ENCODE measurements around the gene FAM219B. TPM values are rescaled to one million over a fixed set of nuclear protein-coding genes. Genes with fewer than 3 reads are reported as not detected.
"Not testable (repeated sequence)": the region's sequence is repeated elsewhere in the genome, so short reads cannot be mapped to it uniquely, and the experiment has no call there.

FAM219B gene
- total RNA-seq, 1 donor from 2014 or later = 72.9 TPM

DNA sequence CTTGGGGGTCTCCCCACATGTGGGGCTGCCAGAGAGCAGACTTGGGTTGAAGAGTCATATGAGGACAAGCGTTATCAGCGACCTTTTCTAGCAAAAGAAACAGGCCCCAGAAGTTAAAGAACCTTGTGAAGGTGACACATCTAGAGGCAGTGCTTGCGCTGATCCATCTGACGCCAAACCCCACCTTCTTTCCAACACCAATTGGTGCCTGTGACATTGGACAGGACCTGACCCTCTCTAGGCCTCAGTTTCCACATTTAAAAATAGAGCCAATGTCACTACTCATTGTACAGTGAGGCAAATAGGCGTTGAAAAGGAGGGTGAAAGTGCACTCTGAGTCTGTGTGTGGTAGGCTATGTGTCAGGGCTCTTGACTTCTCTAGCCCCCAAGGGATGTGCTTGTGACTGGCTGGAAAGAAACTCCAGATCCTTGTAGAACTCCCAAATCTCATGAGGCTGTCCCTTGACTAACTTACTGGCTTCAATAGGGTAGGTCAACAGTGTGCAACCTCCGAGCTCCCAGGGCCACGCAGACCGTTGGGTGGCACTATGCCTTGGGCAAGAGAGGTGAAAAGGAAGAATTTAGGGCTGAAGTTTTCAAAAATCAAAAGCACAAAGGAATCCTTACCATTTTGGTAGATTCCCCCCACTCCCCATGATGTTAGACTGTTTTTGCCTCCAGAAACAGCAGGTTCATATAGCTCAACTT, 666 bp upstream of the FAM219B start:
- intact Hi-C loops (cut with DNase I) = loop anchor here (10.0 kb wide), 1 partner anchor 133 kb away; no protein-coding TSS in a partner anchor
- DNase-seq (ENCODE audit: low spot score) (no peak), ATAC-seq (peak; percentile 39)

DNA sequence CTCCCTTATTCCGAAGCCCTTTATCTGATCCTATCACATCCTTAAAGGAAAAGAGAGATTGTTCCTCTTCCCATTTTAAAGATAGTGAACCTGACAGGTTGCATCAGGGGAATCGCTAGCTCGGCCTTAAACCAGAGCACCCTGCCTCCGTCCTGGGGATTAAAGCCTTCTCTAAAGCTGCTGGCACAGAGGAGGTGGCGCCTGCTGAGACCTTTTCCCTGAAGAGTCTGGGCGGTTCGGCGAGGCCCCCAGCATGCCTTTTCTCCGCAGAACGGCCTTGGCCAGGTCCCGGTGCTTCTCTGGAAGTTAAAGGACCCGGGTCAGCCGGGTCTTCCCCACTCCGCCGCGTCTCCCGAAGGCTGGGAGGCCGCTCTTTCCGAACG, 593 bp downstream of the FAM219B start:
- peak; percentile 65 for DNase-seq (ENCODE audit: low spot score)
- intact Hi-C loops (cut with DNase I) = loop anchor here (10.0 kb wide), 1 partner anchor 131 kb away; no protein-coding TSS in a partner anchor
- peak; percentile 28 for ATAC-seq

DNA sequence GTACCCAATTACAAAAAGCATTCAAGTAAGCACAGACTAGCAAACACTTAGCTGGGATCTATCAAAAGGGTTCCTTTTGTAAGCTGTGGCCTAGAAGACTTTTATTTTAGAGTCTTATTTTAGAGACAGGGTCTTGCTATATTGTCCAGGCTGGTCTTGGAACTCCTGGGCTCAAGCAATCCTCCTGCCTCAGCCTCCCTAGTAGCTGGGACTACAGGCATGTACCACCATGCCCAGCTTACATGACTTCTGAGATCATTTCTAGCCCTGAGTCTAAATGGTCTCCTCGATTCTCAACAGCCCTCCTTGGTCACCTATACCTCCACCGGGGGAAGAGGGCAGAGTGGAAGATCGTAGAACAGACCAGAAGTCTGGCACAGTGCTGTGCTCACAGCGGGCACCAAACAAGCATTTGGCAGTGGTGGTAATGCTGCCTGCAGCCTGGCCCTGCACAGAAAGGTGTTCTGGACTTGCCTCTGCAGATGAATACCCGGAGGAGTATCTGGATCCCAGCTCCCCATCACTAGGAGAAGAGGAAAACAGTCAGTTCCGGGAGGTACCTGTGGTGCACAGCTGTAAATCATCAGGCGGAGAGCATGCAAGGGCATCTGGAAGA, 2.4 kb downstream of the FAM219B start:
- intact Hi-C loops (cut with DNase I) = loop anchor here (10.0 kb wide), 1 partner anchor 129 kb away; no protein-coding TSS in a partner anchor
- ATAC-seq = no peak
- no peak for DNase-seq (ENCODE audit: low spot score)

DNA sequence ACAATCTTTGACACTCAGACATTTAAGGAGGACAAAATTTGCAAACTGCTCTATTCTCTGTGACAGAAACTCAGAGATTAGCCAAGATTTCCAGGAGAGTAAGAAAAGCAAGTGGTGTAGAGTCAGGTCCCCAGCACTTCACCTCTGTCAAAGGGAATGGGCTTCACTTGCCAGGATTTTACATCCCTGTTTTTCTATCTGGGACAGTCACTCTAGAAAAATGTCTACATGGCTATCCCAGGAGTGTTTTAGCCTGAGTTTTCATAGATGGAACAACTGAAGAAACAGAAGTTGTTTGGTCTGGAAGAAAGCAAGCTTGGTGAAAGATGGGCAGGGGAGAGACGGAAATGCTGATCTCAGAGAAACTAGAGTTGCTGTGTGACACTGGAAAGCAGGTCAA, 3.0 kb downstream of the FAM219B start:
- no peak for DNase-seq (ENCODE audit: low spot score)
- intact Hi-C loops (cut with DNase I) = loop anchor here (10.0 kb wide), 1 partner anchor 129 kb away; no protein-coding TSS in a partner anchor
- ATAC-seq = no peak

DNA sequence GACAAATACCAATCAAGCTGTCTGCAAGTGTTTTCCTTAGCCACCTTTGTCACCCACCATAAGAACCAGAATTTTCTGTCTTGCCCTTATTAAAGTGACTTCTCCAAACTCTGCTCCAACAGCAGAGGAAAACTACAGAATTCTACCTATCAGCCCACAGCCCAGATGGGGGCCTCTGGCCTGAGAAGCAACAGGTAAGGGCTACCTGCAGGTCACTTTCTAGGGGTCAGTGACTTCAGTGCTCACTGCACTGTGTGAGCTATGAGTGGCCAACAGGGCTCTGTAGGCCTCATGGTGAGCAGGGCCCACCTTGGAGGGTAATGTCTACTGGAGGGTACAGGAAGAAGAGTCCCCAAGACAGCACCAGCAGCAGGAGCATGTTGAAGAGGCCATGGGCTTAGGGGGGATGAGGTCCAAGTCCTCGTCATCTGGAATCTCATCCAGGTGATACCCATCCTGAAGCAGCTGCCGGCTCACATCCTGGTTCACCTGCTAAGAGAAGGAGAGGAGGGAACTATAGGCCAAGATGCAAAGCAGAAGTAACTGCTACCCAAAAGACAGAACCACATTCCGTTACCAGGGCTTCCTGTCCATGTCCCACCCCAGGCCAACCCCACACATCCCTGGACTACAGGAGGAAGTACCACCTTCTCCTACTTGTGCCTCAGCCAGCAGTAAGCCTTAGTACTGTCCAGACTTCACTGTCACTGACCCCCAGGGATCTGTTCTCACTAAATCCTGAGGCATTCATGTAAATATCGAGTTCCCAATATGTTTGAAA, 4.2 kb downstream of the FAM219B start:
- intact Hi-C loops (cut with DNase I) = loop anchor here (10.0 kb wide), 1 partner anchor 128 kb away; no protein-coding TSS in a partner anchor

DNA sequence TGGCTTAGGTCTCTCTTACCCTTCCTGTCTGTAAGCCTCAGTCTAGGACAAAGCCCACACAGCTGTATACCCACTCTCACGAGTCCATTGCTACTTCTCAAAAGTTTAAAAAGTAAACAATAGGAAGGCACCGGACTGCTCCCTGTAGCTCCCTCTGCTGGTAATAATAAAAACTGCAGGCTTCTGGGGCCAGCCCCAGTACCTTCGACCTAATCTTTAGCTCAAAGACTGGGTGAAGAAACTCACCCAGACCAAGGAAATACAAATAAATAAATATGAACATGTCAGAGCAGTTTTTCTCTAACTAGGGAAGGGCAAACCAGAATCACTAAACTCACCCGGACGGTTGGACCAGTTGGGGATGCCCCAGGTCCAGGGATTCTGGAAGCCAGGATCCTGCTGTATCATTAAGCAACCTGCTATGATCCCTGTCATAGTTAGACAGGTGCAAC, 5.0 kb downstream of the FAM219B start:
- peak; percentile 70 for DNase-seq (ENCODE audit: low spot score)
- intact Hi-C loops (cut with DNase I) = loop anchor here (10.0 kb wide), 1 partner anchor 127 kb away; no protein-coding TSS in a partner anchor
- peak; percentile 54 for ATAC-seq

More for the DNA sequence above, 4.2 kb downstream of the FAM219B start:
- DNase-seq (ENCODE audit: low spot score) = no peak
- ATAC-seq = no peak

DNA sequence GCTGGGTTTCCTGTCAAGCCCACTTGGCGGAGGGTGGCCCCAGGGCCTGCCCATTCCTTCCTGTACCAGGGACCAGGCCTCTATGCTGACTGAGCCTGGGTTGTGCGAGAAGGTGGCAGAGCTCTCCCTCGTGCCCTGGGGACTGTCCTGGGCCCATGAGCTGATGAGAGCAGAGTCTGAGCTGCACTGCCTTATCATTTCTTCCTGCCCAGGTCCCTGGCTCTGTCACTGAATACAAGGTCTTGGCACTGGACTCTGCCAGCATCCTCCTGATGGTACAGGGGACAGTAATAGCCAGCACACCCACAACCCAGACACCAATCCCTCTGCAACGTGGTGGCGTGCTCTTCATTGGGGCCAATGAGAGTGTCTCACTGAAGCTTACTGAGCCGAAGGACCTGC, 9.3 kb downstream of the FAM219B start:
- ATAC-seq = no peak
- no peak for DNase-seq (ENCODE audit: low spot score)
- intact Hi-C loops (cut with DNase I) = loop anchor here (10.0 kb wide), 1 partner anchor 62 kb away; no protein-coding TSS in a partner anchor

DNA sequence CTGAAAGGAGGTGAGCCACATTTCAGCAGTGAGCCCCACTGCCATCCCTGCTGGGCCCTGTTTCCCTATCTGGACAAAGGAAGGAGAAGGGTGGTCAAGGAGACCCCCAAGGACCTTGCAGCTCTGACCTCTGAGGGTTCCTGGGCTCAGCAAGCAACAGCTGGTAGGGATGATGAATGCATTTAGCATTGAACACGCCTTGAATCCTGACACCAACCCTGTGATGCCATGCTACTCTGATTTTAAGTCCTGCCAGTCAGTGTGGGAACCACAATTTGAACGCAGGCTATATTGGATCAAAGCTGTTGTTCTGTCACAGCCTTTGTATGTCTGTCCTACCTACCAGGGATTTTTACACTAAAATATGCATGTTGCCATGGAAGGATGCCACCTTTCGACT, 10.3 kb downstream of the FAM219B start:
- intact Hi-C loops (cut with DNase I) = loop anchor here (10.0 kb wide), 1 partner anchor 62 kb away; no protein-coding TSS in a partner anchor
- DNase-seq (ENCODE audit: low spot score) (no peak), ATAC-seq (no peak)

DNA sequence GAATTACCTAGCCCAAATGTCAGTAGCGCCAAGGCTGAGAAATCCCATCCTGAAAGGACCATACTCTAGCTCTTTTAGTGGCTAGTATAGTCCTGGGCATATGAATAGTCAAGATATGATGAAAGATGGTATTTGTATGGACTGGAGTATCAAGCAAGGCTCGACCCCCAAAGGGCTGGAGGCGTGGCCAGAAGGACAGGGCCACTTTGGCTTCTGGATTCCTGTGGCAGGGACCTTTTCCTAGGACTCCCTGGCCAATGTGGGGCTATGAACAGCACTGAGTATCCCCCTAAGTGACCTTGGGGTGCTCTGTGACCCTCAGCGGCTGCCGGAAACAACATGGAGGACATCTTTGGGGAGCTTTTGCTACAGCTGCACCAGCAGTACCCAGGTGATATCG, 10.8 kb downstream of the FAM219B start:
- no peak for ATAC-seq
- intact Hi-C loops (cut with DNase I) = loop anchor here (10.0 kb wide), 1 partner anchor 61 kb away; no protein-coding TSS in a partner anchor
- no peak for DNase-seq (ENCODE audit: low spot score)

DNA sequence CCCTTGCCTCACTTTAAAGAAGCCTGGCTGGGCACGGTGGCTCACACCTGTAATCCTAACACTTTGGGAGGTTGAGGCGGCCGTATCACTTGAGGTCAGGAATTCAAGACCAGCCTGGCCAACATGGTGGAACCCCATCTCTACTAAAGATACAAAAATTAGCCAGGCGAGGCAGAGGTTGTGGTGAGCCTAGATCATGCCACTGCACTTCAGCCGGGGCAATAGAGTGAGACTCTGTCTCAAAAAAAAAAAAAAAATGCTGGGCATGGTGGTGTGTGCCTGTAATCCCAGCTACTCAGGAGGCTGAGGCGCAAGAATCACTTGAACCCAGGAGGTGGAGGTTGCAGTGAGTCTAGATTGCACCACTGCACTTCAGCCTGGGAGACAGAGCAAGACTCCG, 12.3 kb downstream of the FAM219B start:
- ATAC-seq; DNase-seq (ENCODE audit: low spot score): not testable (repeated sequence)
- intact Hi-C loops (cut with DNase I) = loop anchor here (10.0 kb wide), 1 partner anchor 60 kb away; no protein-coding TSS in a partner anchor

DNA sequence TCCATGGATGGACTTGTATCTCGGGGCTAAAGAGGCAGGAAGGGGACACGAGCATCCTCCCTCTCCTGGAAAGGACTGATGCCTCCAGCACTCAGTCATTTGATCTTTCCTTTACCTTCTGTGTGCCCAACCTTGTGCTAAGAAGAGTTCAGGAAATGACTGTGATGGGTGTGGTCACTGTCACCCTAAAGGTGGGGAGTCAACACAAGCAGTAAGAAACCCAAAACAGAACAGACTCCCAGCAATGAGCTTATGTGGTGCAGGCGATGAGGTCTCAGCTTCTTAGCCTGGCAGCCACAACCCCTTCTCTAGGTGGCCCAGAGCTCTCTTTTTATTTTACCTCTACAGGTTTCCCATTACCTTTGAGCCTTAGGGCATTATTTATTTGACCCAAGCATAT, 13.0 kb downstream of the FAM219B start:
- intact Hi-C loops (cut with DNase I) = loop anchor here (10.0 kb wide), 1 partner anchor 59 kb away; no protein-coding TSS in a partner anchor
- ATAC-seq = no peak
- DNase-seq (ENCODE audit: low spot score) = no peak

DNA sequence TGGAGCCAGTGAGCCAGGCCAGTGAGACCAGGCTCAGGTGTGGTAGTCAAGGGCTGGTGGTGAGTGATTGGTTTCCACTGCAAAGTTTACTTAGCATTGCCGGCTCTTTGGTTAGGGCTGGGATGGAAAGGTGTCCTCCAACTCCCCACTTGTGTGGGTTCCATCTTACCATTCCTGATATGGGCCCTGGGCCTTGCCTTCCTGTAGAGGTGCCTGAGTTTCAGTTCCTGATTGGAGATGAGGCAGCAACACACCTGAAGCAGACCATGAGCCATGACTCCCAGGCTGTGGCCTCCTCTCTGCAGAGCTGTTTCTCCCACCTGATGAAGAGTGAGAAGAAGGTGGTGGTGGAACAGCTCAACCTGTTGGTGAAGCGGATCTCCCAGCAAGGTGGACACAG, 13.7 kb downstream of the FAM219B start:
- intact Hi-C loops (cut with DNase I) = loop anchor here (10.0 kb wide), 1 partner anchor 58 kb away; no protein-coding TSS in a partner anchor
- no peak for DNase-seq (ENCODE audit: low spot score)
- ATAC-seq = no peak

DNA sequence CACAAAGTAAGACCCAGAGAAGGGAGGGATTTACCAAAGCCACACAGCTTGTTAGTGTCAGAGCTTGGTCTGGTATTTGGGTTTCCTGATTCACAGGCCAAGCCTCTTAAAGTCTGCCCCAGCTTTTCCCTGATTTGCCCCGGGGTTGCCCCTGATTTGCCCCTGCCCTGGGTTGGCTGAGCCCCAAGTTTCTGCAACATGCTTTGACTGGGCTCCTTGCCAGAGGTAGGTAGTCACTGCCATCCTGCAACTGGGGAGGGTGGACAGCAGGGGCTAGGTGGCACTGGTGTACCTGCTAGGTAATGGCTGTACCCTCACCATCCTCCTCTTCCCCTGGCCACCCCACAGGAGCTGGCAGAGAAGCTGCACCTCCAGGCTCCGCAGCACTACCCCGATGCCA, 14.3 kb downstream of the FAM219B start:
- ATAC-seq (no peak), DNase-seq (ENCODE audit: low spot score) (no peak)
- intact Hi-C loops (cut with DNase I) = loop anchor here (10.0 kb wide), 1 partner anchor 58 kb away; no protein-coding TSS in a partner anchor

DNA sequence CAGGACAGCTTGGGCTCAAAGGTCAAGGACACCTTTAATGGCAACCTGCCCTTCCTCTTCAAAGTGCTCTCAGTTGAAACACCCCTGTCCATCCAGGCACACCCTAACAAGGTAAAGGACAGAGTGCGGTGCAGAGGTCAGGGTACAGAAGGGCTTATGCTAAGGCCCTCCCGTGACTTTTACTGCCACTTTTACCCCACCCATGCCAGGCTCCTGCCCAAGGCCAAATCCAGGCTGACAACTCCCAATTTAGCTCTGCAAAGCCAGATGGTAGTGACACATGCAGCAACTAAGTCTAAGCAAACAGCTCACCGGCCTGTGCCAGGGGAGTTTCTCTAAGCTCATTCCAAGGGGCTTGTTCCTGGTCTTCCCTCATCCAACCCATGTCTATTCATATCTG, 15.2 kb downstream of the FAM219B start:
- DNase-seq (ENCODE audit: low spot score) (no peak), ATAC-seq (no peak)
- intact Hi-C loops (cut with DNase I) = loop anchor here (10.0 kb wide), 1 partner anchor 57 kb away; no protein-coding TSS in a partner anchor

DNA sequence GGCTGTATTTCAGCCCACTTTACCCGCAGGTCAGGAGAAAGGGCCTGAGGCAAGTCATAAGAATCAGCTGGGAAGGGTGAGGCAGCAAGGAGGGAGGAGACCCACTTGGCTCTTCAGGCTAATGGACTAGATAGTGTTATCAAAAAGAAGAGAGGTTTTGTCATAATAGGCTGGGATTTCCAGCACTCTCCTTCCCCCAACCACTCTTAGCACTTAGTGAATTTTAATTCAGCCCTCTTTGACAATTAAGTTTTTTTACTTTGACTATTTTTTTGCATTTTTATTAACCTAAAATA, 16.0 kb downstream of the FAM219B start:
- ATAC-seq (no peak), DNase-seq (ENCODE audit: low spot score) (no peak)
- intact Hi-C loops (cut with DNase I) = loop anchor here (10.0 kb wide), 1 partner anchor 56 kb away; no protein-coding TSS in a partner anchor

DNA sequence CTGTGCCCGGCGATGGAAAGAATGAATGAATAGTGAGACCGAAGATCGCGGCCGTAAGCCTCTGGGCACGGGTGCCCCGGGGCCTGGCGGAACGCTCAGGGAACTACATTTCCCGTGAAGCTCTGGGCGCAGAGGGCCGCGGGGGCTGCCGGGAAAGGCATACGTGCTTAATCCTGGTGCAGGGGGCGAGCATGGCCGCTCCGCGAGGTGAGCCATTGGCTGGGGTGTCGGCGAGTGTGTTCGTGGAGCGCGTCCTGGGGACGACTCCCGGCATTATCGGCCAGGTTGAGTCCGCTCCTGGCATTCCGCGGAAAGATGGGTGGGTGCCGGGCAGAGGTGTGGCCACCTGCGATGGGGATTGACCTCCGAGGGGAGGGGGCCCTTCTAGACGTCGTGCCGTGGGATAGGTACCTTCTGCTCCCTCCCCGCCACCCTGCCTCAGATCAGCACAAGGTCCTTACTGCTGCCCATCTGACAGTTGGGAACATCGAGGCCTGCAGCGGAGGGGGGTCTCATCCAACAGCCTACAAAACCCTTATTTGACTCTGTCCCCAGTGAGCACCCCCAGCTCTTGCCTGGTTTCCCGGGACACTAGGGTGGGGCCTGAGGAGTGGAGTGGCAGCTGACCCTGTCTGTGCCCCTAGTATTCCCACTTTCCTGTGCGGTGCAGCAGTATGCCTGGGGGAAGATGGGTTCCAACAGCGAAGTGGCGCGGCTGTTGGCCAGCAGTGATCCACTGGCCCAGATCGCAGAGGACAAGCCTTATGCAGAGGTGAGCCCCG, 16.6 kb downstream of the FAM219B start, which contains the start of gene MPI:
Gene MPI (plus strand): TSS at position 160 of the 782 bp plus-strand sequence. CDS start 32 bp downstream, at position 192.
- ATAC-seq (peak; percentile 98), DNase-seq (ENCODE audit: low spot score) (peak; percentile 90)
- intact Hi-C loops (cut with DNase I) = loop anchor here (10.0 kb wide), 1 partner anchor 55 kb away; no protein-coding TSS in a partner anchor

DNA sequence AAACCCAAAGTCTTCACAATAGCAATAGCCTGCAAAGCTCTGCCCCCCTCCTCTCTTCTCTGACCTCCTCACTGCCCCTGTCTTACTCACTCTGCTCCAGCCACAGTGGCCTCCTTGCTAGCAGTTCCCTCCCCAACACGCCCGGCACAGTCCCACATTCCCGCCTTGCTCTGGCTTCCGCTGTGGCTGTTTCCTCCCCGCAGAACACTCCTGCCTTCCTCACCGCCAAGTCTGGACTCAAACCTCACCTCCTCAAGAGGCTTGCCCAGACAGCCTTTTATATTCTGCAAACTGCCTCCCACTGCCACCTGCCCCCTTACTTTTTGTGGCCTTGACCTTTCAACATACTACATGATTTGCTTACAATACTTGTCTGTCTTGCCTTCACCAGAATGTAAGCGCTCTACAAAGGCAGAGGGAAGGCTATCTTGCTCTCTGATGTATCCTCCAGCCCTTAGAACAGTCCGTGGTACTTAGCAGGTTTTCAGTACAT, 17.2 kb downstream of the FAM219B start:
- peak; percentile 78 for ATAC-seq
- DNase-seq (ENCODE audit: low spot score) = peak; percentile 69
- intact Hi-C loops (cut with DNase I) = no loop called here

DNA sequence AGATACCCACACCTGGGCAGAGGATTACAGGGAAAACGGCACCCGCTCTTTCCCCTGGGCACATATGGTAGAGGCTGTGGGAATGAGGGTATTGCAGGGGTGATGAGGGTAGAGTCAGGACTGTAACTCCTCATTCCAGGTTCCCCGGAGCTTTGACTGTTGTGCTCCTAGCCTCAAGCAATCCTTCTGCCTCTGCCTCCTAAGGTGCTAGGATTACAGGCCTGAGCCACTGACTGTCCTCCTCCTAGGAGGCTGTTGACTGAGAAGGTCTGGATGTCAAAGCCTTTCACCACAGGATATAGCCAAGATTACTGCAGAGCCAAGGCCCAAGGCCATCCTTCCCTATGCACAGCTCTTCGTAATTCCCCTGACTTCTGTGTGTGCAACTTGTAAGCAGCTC, 17.9 kb downstream of the FAM219B start:
- no peak for DNase-seq (ENCODE audit: low spot score)
- intact Hi-C loops (cut with DNase I) = no loop called here
- ATAC-seq = no peak

Measured in sciatic nerve (tissue), 2 donors.